VCaP (cell line): ENCODE results near the gene PAIP1.
A peak's percentile ranks its signal among the peaks of the same experiment; 100 is the strongest.
"Not testable (repeated sequence)": the region's sequence is repeated elsewhere in the genome, so short reads cannot be mapped to it uniquely, and the experiment has no call there.

Experiments
- H3K27ac ChIP-seq: fragments of 450-650 bp; 2 replicates; pipeline ENCODE4 v1.5.1; 2017
- CTCF ChIP-seq: fragments of 450-650 bp; conservative IDR thresholded peaks from 2 replicates; pipeline ENCODE4 v1.5.1; 2017; ENCODE audit warnings: mild to moderate bottlenecking, moderate library complexity

PAIP1 gene

GRCh38 chr5:43581398-43581797 lies 24.5 kb upstream of the PAIP1 start:
- TF ChIP-seq CTCF, result no peak
- H3K27ac ChIP-seq, result no peak overlapping the region

- H3K27ac ChIP-seq, result not testable (repeated sequence)
Observed at GRCh38 chr5:43580402-43581210, 23.7 kb upstream of the PAIP1 start.

DNA sequence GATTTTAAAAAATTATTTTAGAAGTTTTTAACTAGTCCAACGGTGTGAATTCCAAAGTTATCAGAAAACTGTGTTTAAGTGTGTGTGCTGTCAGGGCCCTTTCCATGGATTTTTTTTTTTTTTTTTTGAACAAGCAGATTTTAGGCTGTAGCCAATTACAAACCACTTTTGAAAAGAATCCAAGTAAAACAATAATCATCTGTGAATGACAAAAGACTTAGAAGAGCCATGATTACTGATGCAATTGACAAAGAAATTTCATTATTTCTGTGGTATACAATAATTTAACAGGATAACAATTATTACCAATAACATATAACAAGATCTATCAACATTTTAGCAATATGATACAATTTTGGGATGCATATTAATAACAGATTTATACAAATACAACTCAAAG lies 16.2 kb upstream of the PAIP1 start:
- H3K27ac ChIP-seq, result peak overlapping the region; percentile 51
- TF ChIP-seq CTCF, result no peak

GRCh38 chr5:43572357-43572756 lies 15.5 kb upstream of the PAIP1 start:
- H3K27ac ChIP-seq, result peak overlapping the region; percentile 51
- TF ChIP-seq CTCF, result no peak

DNA sequence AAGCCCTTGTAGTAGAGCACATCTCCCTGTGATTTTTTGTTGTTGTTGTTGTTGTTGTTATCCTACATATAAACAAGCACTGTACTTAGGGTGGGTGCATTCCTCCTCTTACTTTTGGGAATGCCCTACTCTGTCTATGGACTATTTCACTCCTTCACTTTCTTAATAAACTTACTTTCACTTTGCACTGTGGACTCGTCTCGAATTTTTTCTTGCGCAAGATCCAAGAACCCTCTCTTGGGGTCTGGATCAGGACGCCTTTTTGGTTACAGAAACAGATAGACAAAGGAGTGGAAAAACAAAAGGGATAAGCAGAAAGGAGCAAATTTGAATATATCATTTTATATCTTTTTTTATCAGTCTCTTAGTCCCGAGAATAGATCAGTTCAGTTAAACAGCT lies 14.4 kb upstream of the PAIP1 start:
- peak overlapping the region; percentile 51 for H3K27ac ChIP-seq
- no peak for TF ChIP-seq CTCF

GRCh38 chr5:43570450-43571158 lies 13.7 kb upstream of the PAIP1 start:
- no peak overlapping the region; the same call in 1 of the 2 replicates for H3K27ac ChIP-seq
- TF ChIP-seq CTCF, result no peak

DNA sequence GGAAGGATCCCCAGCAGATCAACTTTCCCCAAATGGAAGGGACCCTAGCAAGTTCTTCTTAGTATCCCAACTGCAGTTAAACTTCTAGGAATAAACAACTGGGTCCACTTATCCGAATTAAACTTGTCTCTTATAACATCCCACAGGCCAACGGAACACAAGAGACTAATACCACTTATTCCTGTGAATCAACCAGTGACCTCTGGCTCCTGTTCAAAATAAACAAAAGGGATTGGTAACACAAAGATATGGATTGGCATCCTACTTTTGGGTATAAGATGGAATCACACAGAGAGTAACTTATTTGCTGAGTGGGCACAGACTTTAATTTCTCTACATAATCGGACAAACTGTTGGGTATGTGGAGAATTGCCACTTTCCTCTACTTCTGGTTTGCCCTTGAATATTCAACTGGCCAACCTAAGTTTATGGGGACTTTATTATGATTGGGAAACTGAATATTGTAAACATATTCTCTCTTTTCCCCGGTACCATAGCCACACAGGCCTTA lies 12.4 kb upstream of the PAIP1 start:
- no peak overlapping the region for H3K27ac ChIP-seq
- TF ChIP-seq CTCF, result no peak

- H3K27ac ChIP-seq, result no peak overlapping the region
- no peak for TF ChIP-seq CTCF
Observed at GRCh38 chr5:43567967-43568366, 11.1 kb upstream of the PAIP1 start.
